Measurements from ENCODE around the gene NR1H3.

Gene NR1H3

GRCh38 chr11:47269829-47270305 lies 12.1 kb downstream of the NR1H3 start, which contains the start of gene MADD:
Gene MADD, plus strand, starts transcription at chr11:47270133.
- peak; percentile 88 for DNase-seq (ENCODE audit: low spot score)

DNA sequence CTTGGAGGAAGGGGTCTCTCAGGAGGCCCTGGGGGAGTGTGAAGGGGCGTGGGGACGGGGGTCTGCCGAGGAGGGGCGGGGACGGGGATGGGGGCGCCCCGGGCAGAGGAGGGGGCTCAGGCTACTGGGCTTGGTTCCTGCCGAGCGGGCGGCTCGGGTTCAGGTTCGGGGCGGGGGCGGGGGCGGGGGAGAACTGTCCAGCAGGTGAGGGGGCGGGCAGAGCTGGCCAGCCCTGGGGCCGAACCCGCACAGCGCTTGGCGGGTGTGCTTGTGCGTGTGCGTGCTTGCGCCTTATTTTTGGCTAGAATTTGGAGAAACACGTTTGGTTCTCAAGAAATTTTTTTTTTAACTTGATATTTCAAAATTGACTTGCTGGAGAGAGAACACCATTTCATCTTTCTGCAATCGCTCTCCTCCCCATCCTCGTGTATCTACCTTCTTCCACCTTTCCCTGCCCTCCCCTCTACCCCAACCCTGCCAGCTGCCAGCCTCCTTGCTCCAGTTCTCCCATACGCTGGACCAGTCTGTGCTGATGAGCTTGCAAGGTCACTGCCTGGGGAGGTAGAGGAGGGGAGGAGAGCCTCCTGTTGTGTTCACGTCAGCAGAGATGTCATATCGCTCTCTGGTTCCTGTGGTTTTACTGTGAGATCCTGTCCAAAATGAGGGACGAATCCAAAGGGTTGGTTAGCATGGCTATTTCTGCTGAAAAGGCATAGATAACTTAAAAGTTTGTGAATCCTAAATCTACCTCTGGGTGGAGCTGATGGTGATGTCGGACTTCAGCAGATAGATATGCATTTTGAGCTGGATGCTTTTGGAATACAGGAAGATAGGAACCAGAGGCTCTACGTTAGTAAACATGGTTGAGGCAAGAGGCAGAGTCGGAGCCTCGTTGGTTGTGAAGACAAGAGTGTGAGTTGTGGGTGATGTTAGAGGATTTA lies 12.8 kb downstream of the NR1H3 start:
- DNase-seq (ENCODE audit: low spot score), result peak; percentile 57

DNA sequence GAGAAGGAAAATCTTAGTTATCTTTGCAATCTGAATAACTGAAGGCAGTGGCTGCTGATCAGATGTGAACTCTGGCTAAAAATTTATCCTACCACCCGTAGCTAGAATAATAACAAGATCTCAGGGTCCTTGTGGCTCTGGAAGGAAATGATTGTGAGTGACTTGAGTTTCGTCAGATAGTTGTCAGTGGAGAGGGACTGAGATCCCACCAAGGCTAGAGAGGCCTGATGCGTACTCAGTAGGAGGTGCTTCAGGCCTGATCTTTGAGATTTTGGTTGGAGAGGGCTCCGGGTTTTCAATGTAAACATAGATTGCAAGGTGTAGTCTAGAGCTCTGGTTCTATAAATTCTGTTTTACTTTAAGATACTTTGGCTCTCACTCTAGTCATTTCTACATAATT lies 13.5 kb downstream of the NR1H3 start:
- DNase-seq (ENCODE audit: low spot score), result no peak

GRCh38 chr11:47271961-47272661 lies 14.3 kb downstream of the NR1H3 start:
- DNase-seq (ENCODE audit: low spot score), result no peak

- no peak for DNase-seq (ENCODE audit: low spot score)
Observed at GRCh38 chr11:47272706-47273105, 14.9 kb downstream of the NR1H3 start.

GRCh38 chr11:47274495-47275235 lies 16.9 kb downstream of the NR1H3 start:
- DNase-seq (ENCODE audit: low spot score), result no peak

GRCh38 chr11:47276923-47277322 lies 19.1 kb downstream of the NR1H3 start:
- no peak for DNase-seq (ENCODE audit: low spot score)

DNA sequence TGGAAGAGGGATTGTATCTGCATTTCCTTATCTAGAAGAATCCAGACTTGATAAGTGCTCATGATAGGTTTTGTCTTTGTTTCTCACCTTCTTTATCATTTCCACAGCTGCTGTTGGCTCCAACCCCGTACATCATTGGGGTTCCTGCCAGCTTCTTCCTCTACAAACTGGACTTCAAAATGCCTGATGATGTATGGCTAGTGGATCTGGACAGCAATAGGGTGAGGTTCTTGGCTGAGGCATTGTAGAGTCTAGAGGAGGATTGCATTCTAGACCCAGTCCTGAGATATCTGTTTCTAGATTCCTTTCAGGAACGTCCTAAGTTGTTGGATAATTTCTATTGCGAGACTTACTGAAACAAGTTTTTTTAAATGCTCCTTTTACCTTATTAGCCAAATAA lies 20.3 kb downstream of the NR1H3 start:
- DNase-seq (ENCODE audit: low spot score), result no peak

DNA sequence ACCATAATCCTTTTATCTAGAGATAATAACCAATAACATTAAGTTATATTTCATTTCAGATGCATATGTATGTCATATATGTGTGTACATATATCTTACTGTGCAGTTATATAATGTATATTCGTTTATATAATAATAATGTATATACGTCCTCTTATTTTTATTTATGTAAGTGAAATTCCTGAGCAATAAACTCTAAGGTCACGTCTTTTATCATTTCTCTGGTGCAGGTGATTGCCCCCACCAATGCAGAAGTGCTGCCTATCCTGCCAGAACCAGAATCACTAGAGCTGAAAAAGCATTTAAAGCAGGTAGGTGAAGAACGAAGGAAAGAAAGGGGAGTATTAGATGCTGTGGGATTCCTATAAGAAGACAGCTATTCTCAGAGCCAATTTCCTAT lies 21.0 kb downstream of the NR1H3 start:
- DNase-seq (ENCODE audit: low spot score), result no peak

GRCh38 chr11:47280099-47280498 lies 22.3 kb downstream of the NR1H3 start:
- no peak for DNase-seq (ENCODE audit: low spot score)

- DNase-seq (ENCODE audit: low spot score), result no peak
Observed at GRCh38 chr11:47280860-47281259, 23.1 kb downstream of the NR1H3 start.

GRCh38 chr11:47282462-47282861 lies 24.7 kb downstream of the NR1H3 start:
- no peak for DNase-seq (ENCODE audit: low spot score)

DNA sequence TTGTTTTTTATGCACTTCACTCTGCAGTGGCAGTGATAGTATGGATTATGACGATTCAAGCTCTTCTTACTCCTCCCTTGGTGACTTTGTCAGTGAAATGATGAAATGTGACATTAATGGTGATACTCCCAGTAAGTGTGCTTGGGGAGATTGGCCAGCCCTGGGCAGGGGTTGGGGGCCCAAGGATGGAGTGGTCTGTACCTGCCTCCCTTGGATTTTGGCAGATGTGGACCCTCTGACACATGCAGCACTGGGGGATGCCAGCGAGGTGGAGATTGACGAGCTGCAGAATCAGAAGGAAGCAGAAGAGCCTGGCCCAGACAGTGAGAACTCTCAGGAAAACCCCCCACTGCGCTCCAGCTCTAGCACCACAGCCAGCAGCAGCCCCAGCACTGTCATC lies 26.4 kb downstream of the NR1H3 start:
- no peak for DNase-seq (ENCODE audit: low spot score)

DNA sequence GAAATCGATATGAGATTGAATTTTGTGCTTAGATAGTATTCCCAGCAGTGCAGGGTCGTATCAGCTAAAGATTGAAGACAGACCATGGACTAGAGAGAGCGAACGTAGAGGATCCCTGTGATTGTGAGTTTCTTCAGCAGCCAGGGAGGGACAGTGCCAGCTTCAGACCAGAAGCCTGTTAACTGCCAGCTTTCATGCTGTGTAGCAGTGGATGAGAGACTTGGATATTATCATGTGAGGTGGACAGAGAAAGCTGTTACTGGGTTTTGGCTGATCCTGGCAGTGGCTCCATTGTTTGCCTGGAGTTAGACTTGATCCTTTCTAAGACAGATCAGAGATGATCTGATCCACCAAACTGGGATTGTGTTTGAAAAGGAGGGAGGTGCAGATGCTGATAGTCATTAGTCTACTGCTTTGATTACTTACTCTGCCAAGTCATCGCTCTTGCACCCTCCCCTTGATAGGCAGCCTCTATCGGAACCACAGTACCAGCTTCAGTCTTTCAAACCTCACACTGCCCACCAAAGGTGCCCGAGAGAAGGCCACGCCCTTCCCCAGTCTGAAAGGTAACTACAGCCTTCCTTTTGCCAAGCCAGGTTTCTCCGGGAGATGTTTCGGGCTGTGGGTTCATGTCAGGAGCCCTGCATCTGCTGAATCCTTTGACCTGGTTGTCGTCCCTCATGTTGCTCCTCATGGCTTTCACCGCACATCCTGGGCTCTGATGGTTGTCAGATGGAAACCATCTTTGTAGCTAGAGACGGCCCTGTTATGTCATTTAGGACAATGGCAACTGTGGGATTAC lies 28.4 kb downstream of the NR1H3 start:
- no peak for DNase-seq (ENCODE audit: low spot score)

DNA sequence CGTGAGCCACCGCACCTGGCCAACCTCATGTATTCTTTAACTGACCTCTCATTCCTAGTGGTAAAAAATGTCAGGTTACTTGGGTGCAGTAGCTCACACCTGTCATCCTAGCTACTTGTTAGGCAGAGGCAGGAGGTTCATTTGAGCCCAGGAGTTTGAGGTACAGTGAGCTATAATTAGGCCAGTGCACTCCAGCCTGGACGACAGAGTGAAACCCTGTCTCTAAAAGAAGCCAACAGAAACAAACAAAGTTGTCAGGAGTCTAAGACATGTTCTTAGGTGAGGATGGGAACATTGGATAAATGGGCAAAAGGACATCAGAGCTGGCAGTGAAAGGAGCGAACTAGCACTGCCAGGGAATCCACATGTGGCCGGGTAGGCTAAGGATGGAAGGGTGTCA lies 30.3 kb downstream of the NR1H3 start:
- DNase-seq (ENCODE audit: low spot score), result no peak

DNA sequence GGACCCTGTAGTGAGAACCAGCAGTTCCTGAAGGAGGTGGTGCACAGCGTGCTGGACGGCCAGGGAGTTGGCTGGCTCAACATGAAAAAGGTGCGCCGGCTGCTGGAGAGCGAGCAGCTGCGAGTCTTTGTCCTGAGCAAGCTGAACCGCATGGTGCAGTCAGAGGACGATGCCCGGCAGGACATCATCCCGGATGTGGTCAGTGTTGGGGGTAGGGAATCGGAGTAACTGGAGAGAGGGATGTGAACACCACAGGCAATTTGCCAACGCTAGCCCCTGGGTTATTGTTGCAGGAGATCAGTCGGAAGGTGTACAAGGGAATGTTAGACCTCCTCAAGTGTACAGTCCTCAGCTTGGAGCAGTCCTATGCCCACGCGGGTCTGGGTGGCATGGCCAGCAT lies 32.1 kb downstream of the NR1H3 start:
- DNase-seq (ENCODE audit: low spot score), result no peak

- no peak for DNase-seq (ENCODE audit: low spot score)
Observed at GRCh38 chr11:47295385-47295784, 37.6 kb downstream of the NR1H3 start.

- DNase-seq (ENCODE audit: low spot score), result no peak
Observed at GRCh38 chr11:47296045-47296444, 38.2 kb downstream of the NR1H3 start.

GRCh38 chr11:47299078-47299477 lies 41.3 kb downstream of the NR1H3 start:
- DNase-seq (ENCODE audit: low spot score), result no peak

DNA sequence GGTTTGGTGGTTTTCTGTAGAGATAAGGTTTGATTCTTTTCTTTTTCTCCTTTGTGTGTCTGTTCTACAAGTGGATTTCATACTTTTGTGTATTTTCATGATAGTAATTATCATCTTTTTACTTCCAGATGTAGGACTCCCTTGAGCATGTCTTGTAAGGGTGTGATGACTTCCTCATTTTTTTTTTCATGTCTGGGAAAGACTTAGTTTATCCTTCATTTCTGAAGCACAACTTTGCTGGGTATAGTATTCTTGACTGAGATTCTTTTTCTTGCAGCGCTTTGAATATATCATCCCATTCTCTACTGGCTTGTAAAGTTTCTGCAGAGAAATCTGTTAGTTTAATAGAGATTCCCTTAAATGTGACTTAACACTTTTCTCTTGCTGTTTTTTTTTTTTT lies 45.1 kb downstream of the NR1H3 start:
- DNase-seq (ENCODE audit: low spot score), result no peak
